Glutamatergic neuron (in vitro differentiated cells): ENCODE data around the gene ADD3. TPM values are rescaled to one million over a fixed set of nuclear protein-coding genes. Genes with fewer than 3 reads are reported as not detected.

ENCODE experiments used
- DNase-seq: peaks from one replicate; pipeline ENCODE4 v3.0.0; 2022
- H3K27ac Mint-ChIP-seq: one replicate; pipeline ENCODE4 v1.8.0; 2020; ENCODE audit warnings: mild to moderate bottlenecking, mixed read lengths, inconsistent platforms; ENCODE audit not compliant: unreplicated experiment
- H3K27me3 Mint-ChIP-seq: one replicate; pipeline ENCODE4 v1.8.0; 2020; ENCODE audit warnings: mild to moderate bottlenecking, moderate library complexity, mixed read lengths, inconsistent platforms; ENCODE audit not compliant: unreplicated experiment
- H3K36me3 Mint-ChIP-seq: one replicate; pipeline ENCODE4 v1.8.0; 2020; ENCODE audit warnings: mild to moderate bottlenecking, mixed read lengths, inconsistent platforms; ENCODE audit not compliant: unreplicated experiment
- H3K4me1 Mint-ChIP-seq: one replicate; pipeline ENCODE4 v1.8.0; 2020; ENCODE audit warnings: mild to moderate bottlenecking, low read depth, mixed read lengths, inconsistent platforms; ENCODE audit not compliant: unreplicated experiment
- H3K4me3 Mint-ChIP-seq: one replicate; pipeline ENCODE4 v1.8.0; 2020; ENCODE audit warnings: mild to moderate bottlenecking, mixed read lengths, inconsistent platforms; ENCODE audit not compliant: unreplicated experiment
- H3K9me3 Mint-ChIP-seq: one replicate; pipeline ENCODE4 v1.8.0; 2020; ENCODE audit warnings: mild to moderate bottlenecking, moderate library complexity, mixed read lengths, inconsistent platforms; ENCODE audit not compliant: unreplicated experiment
- CTCF ChIP-seq: fragments of 200-600 bp; sonication (generic); IDR thresholded peaks from one replicate; pipeline ENCODE4 v1.5.0; 2021; ENCODE audit not compliant: partially characterized antibody, unreplicated experiment
- total RNA-seq: library from RNA; stranded (reverse); fragmentation: NEBNext Ultra II Directional; extraction: Animal tissue kit (Norgen Biotek cat#: 25700); gene quantifications from one replicate; pipeline ENCODE4 v1.2.1, GENCODE V29; 2021; ENCODE audit not compliant: unreplicated experiment

Gene ADD3
- total RNA-seq, 1 donor from 2014 or later, result 22.8 TPM

- no peak for TF ChIP-seq CTCF
- H3K4me1 Mint-ChIP-seq, result no peaks in the 10 kb centered on the region
- no peaks in the 10 kb centered on the region for H3K27me3 Mint-ChIP-seq
- DNase-seq, result no peak
- no peak overlapping the region for H3K27ac Mint-ChIP-seq
- H3K36me3 Mint-ChIP-seq, result peaks cover 5% of the 10 kb centered on the region
- H3K4me3 Mint-ChIP-seq, result no peak overlapping the region
- H3K9me3 Mint-ChIP-seq, result peaks cover 2% of the 10 kb centered on the region
These were observed 43.7 kb downstream of the ADD3 start for GRCh38 chr10:110051487-110051886.

DNA sequence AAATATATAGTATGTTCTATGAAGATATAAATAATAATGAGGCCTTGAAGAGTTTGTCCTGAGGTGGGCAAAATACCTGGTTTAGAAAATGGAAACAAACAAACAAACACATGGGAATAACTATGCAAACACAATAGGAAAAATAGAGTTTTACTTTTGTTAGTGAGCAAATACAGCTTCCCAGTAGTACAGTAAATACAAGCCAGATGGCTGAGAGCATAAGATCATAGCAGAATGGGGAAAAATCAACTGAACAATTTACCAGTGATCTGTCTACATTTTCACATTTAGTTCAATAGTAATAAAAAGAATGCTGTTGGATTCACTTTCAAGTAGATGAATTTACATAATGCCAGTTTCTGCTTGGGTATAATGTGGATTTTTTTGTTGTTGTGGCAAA, 45.1 kb downstream of the ADD3 start:
- no peaks in the 10 kb centered on the region for H3K27me3 Mint-ChIP-seq
- H3K9me3 Mint-ChIP-seq, result peaks cover 2% of the 10 kb centered on the region
- no peak for TF ChIP-seq CTCF
- DNase-seq, result no peak
- no peak overlapping the region for H3K27ac Mint-ChIP-seq
- H3K4me1 Mint-ChIP-seq, result peaks cover 2% of the 10 kb centered on the region
- H3K4me3 Mint-ChIP-seq, result no peak overlapping the region
- H3K36me3 Mint-ChIP-seq, result peaks cover 5% of the 10 kb centered on the region

DNA sequence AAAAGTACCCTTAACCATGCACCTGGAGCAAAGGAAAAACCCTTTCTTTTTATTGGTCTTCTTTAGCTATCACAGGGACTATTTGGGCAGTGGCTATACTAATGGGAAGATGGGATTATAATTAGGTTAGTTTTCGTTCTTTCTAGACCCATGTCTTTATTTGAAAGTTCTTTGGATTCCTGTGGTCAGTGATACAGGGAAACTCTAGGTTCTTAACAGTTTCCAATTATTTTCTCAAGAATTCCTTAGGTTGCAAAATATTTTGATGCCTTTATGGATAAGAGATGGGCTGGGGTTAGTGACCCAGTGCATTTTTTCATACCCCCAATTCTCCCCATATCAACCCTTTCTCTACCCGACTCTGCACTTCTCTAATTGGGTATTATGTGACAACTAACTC, 49.0 kb downstream of the ADD3 start:
- Mint-ChIP-seq H3K27me3 (peaks cover 2% of the 10 kb centered on the region), H3K4me1 (peaks cover 2% of the 10 kb centered on the region), H3K4me3 (no peak overlapping the region), H3K9me3 (no peaks in the 10 kb centered on the region), H3K36me3 (no peaks in the 10 kb centered on the region), H3K27ac (no peak overlapping the region)
- TF ChIP-seq CTCF, result no peak
- no peak for DNase-seq

DNA sequence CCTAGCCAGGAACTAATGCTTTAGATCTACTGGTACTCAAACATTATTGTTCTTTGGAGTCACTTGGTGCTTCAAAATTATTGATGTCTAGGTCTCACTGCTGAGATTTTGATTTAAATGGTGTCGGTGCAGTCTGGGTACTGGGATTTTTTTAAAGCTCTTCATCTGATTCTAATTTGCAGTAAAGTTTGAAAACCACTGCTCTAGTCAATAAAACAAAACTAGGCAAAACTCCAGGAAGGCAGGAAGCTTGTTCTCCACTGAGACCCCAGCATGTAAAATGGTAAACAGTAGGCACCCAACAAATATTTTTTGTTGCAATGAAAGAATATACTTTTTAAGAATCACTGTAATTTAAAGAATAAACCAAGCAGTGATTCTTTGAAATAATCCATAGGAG, 49.7 kb downstream of the ADD3 start:
- Mint-ChIP-seq H3K27me3 (peaks cover 2% of the 10 kb centered on the region), H3K36me3 (no peaks in the 10 kb centered on the region), H3K4me3 (no peak overlapping the region), H3K27ac (no peak overlapping the region), H3K9me3 (no peaks in the 10 kb centered on the region), H3K4me1 (peaks cover 2% of the 10 kb centered on the region)
- no peak for TF ChIP-seq CTCF
- DNase-seq, result no peak

DNA sequence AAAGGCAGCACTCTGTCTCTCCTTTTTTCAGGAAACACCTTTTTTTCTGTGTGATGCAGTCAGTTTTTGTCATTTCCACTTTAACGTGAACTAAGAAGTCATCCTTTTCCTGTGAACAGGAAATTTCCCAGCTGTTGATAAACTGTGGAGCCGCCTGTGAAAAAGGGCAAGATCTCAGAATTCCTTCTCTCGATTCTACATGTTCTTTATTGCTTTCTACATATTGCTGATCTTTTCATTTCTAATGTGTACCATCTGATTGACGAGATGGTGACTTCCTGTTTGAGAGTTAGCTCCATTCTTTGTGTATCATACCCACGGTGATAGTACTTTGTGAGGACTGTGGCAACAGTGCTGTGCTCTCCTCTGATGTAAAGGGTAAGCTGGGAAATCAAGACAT, 50.4 kb downstream of the ADD3 start:
- H3K27me3 Mint-ChIP-seq, result peaks cover 2% of the 10 kb centered on the region
- H3K36me3 Mint-ChIP-seq, result no peaks in the 10 kb centered on the region
- H3K4me1 Mint-ChIP-seq, result peaks cover 2% of the 10 kb centered on the region
- DNase-seq, result no peak
- no peak for TF ChIP-seq CTCF
- H3K4me3 Mint-ChIP-seq, result no peak overlapping the region
- no peaks in the 10 kb centered on the region for H3K9me3 Mint-ChIP-seq
- H3K27ac Mint-ChIP-seq, result no peak overlapping the region
